Liver (tissue), 3 donors: ENCODE results near the gene INSR.

Source experiments
- CTCF ChIP-seq: fragments of 150-350 bp; IDR thresholded peaks from 2 replicates; pipeline ENCODE4 v1.5.1; 2017; ENCODE audit warnings: improper control_type of control experiment, low read depth, low read length; ENCODE audit not compliant: missing input control
- HNF4G ChIP-seq: IDR thresholded peaks from 2 replicates; pipeline ENCODE4 v1.6.1; 2016; ENCODE audit warnings: antibody characterized with exemption
- MAX ChIP-seq: IDR thresholded peaks from 2 replicates; pipeline ENCODE4 v1.6.1; 2016; ENCODE audit warnings: antibody characterized with exemption
- SP1 ChIP-seq: IDR thresholded peaks from 2 replicates; pipeline ENCODE4 v1.6.1; 2018; ENCODE audit warnings: antibody characterized with exemption, mild to moderate bottlenecking
- donor health status: healthy.
- donor health status: healthy.

- TF ChIP-seq CTCF (no peak), MAX (no peak), HNF4G (no peak), SP1 (no peak)
These were observed 77.8 kb downstream of the INSR start for GRCh38 chr19:7216373-7216902.
